B cell (primary cell): ENCODE data around the gene NCK2. TPM values are rescaled to one million over a fixed set of nuclear protein-coding genes. Genes with fewer than 3 reads are reported as not detected.

Experiments
- ATAC-seq: fragments of 200-7000 bp; cut with Tn5 transposase; one replicate; pipeline ENCODE4 v1.10.0; 2021; ENCODE audit warnings: low read depth, mild to moderate bottlenecking, moderate number of reproducible peaks, moderate library complexity
- CTCF ChIA-PET: fragments of 350-600 bp; sonication (Branson Sonifier 250); formaldehyde crosslinking; loops from one replicate; lab custom pipeline; 2021; ENCODE audit warnings: antibody characterized with exemption, inconsistent platforms; lab: Charles Lee
- POLR2A ChIA-PET: fragments of 350-600 bp; sonication (Branson Sonifier 250); formaldehyde crosslinking; loops from one replicate; lab custom pipeline; 2021; ENCODE audit warnings: antibody characterized with exemption; lab: Charles Lee
- DNase-seq: peaks from one replicate; pipeline ENCODE4 v3.0.0; 2013
- H2AFZ ChIP-seq: 2 replicates; pipeline ENCODE4 v1.6.1; 2012; ENCODE audit warnings: mild to moderate bottlenecking, low read depth, low read length; ENCODE audit not compliant: insufficient read depth, poor library complexity, severe bottlenecking
- H3K27ac ChIP-seq, 2 donors: 1 replicate in 1 of 2; 2 replicates in 1 of 2; pipeline ENCODE4 v1.5.1; 2012 to 2013; ENCODE audit warnings: low read length in 2 of 2, mild to moderate bottlenecking in 2 of 2, moderate library complexity in 1 of 2
- H3K27me3 ChIP-seq, 4 experiments: fragments of 200-600 bp in 1 of 4; sonication (generic) in 1 of 4; replicated peaks in 1 of 4; 1 replicate in 2 of 4; 2 replicates in 2 of 4; pipeline versions ENCODE4 v1.6.1 to v1.7.0; 2013 to 2016; ENCODE audit warnings: low read length in 3 of 4, mild to moderate bottlenecking in 2 of 4, mixed read lengths in 1 of 4, moderate library complexity in 1 of 4; ENCODE audit not compliant: insufficient read depth in 4 of 4, control insufficient read depth in 3 of 4; ENCODE audit errors: control extremely low read depth in 1 of 4
- H3K36me3 ChIP-seq, 2 experiments: replicated peaks in 1 of 2; 1 replicate in 1 of 2; 2 replicates in 1 of 2; pipeline versions ENCODE4 v1.6.1 to v1.7.1; 2013; ENCODE audit warnings: low read length in 1 of 2; ENCODE audit not compliant: insufficient read depth in 2 of 2, control insufficient read depth in 1 of 2; ENCODE audit errors: control extremely low read depth in 1 of 2, extremely low read depth in 1 of 2
- H3K4me1 ChIP-seq, 2 donors: fragments of 200-600 bp in 1 of 2; sonication (generic) in 1 of 2; 1 replicate in 1 of 2; 2 replicates in 1 of 2; pipeline versions ENCODE4 v1.5.1 to v1.6.1; 2013 to 2017; ENCODE audit warnings: low read length in 2 of 2; ENCODE audit not compliant: control insufficient read depth in 2 of 2, insufficient read depth in 2 of 2
- H3K4me2 ChIP-seq: replicated peaks from 2 replicates; pipeline ENCODE3; 2012; ENCODE audit warnings: mild to moderate bottlenecking, low read depth, low read length; ENCODE audit not compliant: poor library complexity, severe bottlenecking
- H3K4me3 ChIP-seq, 5 experiments: fragments of 200-600 bp in 1 of 5; sonication (generic) in 1 of 5; 1 replicate in 3 of 5; 2 replicates in 2 of 5; pipeline versions ENCODE4 v1.5.1 to v1.7.0; 2011 to 2016; ENCODE audit warnings: low read length in 4 of 5, mild to moderate bottlenecking in 4 of 5, low read depth in 2 of 5, control low read depth in 1 of 5, moderate library complexity in 1 of 5; ENCODE audit not compliant: insufficient read depth in 1 of 5; ENCODE audit errors: control extremely low read depth in 1 of 5, extremely low read depth in 1 of 5
- H3K79me2 ChIP-seq: fragments of 200-600 bp; sonication (generic); one replicate; pipeline ENCODE4 v1.6.0; 2016; ENCODE audit warnings: low read length; ENCODE audit not compliant: control insufficient read depth, insufficient read depth
- H3K9ac ChIP-seq: fragments of 200-600 bp; sonication (generic); 2 replicates; pipeline ENCODE4 v1.6.1; 2017; ENCODE audit warnings: mild to moderate bottlenecking, low read length, moderate library complexity
- H3K9me3 ChIP-seq, 3 donors: one replicate each; pipeline versions ENCODE4 v1.6.1 to v1.7.1; 2013; ENCODE audit warnings: low read length in 2 of 3; ENCODE audit not compliant: control insufficient read depth in 2 of 3, insufficient read depth in 1 of 3; ENCODE audit errors: control extremely low read depth in 1 of 3
- H4K20me1 ChIP-seq: 2 replicates; pipeline ENCODE4 v1.6.0; 2012; ENCODE audit warnings: mild to moderate bottlenecking, low read length; ENCODE audit not compliant: insufficient read depth, control insufficient read depth, poor library complexity, severe bottlenecking
- H3K27ac Mint-ChIP-seq: one replicate; pipeline ENCODE4 v1.8.0; 2021; ENCODE audit warnings: mixed read lengths
- H3K27me3 Mint-ChIP-seq: one replicate; pipeline ENCODE4 v1.8.0; 2021; ENCODE audit warnings: mixed read lengths
- H3K4me1 Mint-ChIP-seq: one replicate; pipeline ENCODE4 v1.8.0; 2021; ENCODE audit warnings: mixed read lengths
- H3K4me3 Mint-ChIP-seq: one replicate; pipeline ENCODE4 v1.8.0; 2021; ENCODE audit warnings: mixed read lengths
- H3K9me3 Mint-ChIP-seq: one replicate; pipeline ENCODE4 v1.8.0; 2022; ENCODE audit warnings: mixed read lengths; ENCODE audit not compliant: insufficient read depth
- CTCF ChIP-seq: fragments of 200-600 bp; IDR thresholded peaks from one replicate; pipeline ENCODE4 v1.8.0; 2022; ENCODE audit warnings: antibody characterized with exemption, mild to moderate bottlenecking
- EZH2 ChIP-seq: IDR thresholded peaks from 2 replicates; pipeline ENCODE4 v1.6.1; 2012; ENCODE audit warnings: borderline replicate concordance, low read depth, mild to moderate bottlenecking, moderate library complexity, low read length; ENCODE audit not compliant: insufficient read depth, poor library complexity, severe bottlenecking
- WGBS: methylation state at CpG from one replicate; pipeline ENCODE4 v1.1.5; 2013; ENCODE audit warnings: missing lambda C conversion rate; ENCODE audit not compliant: insufficient coverage; 5-methylcytosine and 5-hydroxymethylcytosine counted together
- intact Hi-C: fragments of 100-400 bp; cut with micrococcal nuclease; formaldehyde crosslinking; loops from one replicate; pipeline ENCODE4 v1.10.0; 2022
- polyA plus RNA-seq: library from polyadenylated mRNA; depleted of rRNA; stranded (reverse); fragments of >200 nt; gene quantifications from 2 replicates; pipeline ENCODE4 v1.2.3, GENCODE V29; 2012
- total RNA-seq, 2 donors: library from RNA; stranded (reverse); fragments of 120-200 nt in 1 of 2; gene quantifications; 1 replicate in 1 of 2; 2 replicates in 1 of 2; pipeline versions ENCODE4 v1.2.3 to v1.2.4, GENCODE V29; 2013 to 2022

The NCK2 gene
- total and polyA plus RNA-seq, 2 donors (not counting 1 experiment from before 2014, with no cell fraction given): 64.2 to 72.3 TPM

GRCh38 chr2:105894327-105894944 is 149.7 kb downstream of the NCK2 start:
- Histone ChIP-seq H3K4me2 (no peak overlapping the region), H3K27ac (no peak overlapping the region), H3K36me3 (peaks cover 9 to 45% of the 10 kb centered on the region in 2 experiments), H3K27me3 (no peaks in the 10 kb centered on the region), H4K20me1 (peaks cover 34% of the 10 kb centered on the region), H3K79me2 (peaks cover 29% of the 10 kb centered on the region), H2AFZ (no peak overlapping the region), H3K9ac (no peak overlapping the region), H3K4me1 (no peaks in the 10 kb centered on the region), H3K4me3 (no peak overlapping the region), H3K9me3 (peaks cover 0 to 11% (median 4%) of the 10 kb centered on the region in 3 donors)
- intact Hi-C loops: no loop called here
- WGBS: 95% methylated on average over 9 of the region's 13 CpGs
- no peak overlapping the region for H3K4me3 Mint-ChIP-seq
- no peaks in the 10 kb centered on the region for H3K27me3 Mint-ChIP-seq
- H3K9me3 Mint-ChIP-seq: peaks cover 9% of the 10 kb centered on the region
- TF ChIP-seq EZH2 (no peak), CTCF (no peak)
- H3K4me1 Mint-ChIP-seq: peaks cover 10% of the 10 kb centered on the region
- POLR2A ChIA-PET: no interaction called here
- CTCF ChIA-PET: no interaction called here
- no peak for ATAC-seq
- DNase-seq: no peak
- H3K27ac Mint-ChIP-seq: no peak overlapping the region

GRCh38 chr2:105895990-105896764 is 151.5 kb downstream of the NCK2 start:
- Histone ChIP-seq H3K4me3 (no peak overlapping the region), H3K9me3 (peaks cover 0 to 11% (median 3%) of the 10 kb centered on the region in 3 donors), H4K20me1 (peaks cover 22% of the 10 kb centered on the region), H3K9ac (no peak overlapping the region), H3K79me2 (peaks cover 12% of the 10 kb centered on the region), H3K27ac (no peak overlapping the region), H3K4me1 (no peaks in the 10 kb centered on the region), H3K27me3 (no peaks in the 10 kb centered on the region), H3K4me2 (no peak overlapping the region), H2AFZ (no peak overlapping the region), H3K36me3 (peaks cover 2 to 39% of the 10 kb centered on the region in 2 experiments)
- ATAC-seq (no peak), DNase-seq (no peak)
- TF ChIP-seq CTCF (no peak), EZH2 (no peak)
- 95% methylated on average over 7 of the region's 10 CpGs for WGBS
- peaks cover 3% of the 10 kb centered on the region for H3K4me1 Mint-ChIP-seq
- ChIA-PET CTCF (no interaction called here), POLR2A (no interaction called here)
- H3K9me3 Mint-ChIP-seq: peaks cover 12% of the 10 kb centered on the region
- intact Hi-C loops: no loop called here
- no peaks in the 10 kb centered on the region for H3K27me3 Mint-ChIP-seq
- H3K4me3 Mint-ChIP-seq: no peak overlapping the region
- H3K27ac Mint-ChIP-seq: no peak overlapping the region
